GM12878 (cell line): ENCODE results near the gene SPTLC2. TPM values are rescaled to one million over a fixed set of nuclear protein-coding genes. Genes with fewer than 3 reads are reported as not detected.

Experiments used
- ATAC-seq: fragments of 200-7000 bp; cut with Tn5 transposase; 3 replicates; pipeline ENCODE4 v1.9.1; 2020; ENCODE audit warnings: mild to moderate bottlenecking, moderate library complexity
- BruUV-seq: library from RNA; stranded (reverse); fragments of 400-500 nt; replicated peaks from 2 replicates; lab custom pipeline; 2021; lab: Mats Ljungman, UMichigan
- CTCF ChIA-PET: fragments of 300-600 bp; sonication (Branson Sonifier 250); formaldehyde crosslinking; extraction: SDS; loops from one replicate; lab custom pipeline; 2021; ENCODE audit warnings: inconsistent platforms; lab: Yijun Ruan, JAX
- POLR2A ChIA-PET: fragments of 350-600 bp; formaldehyde crosslinking; extraction: SDS; loops from one replicate; lab custom pipeline; 2021; ENCODE audit warnings: inconsistent platforms; lab: Charles Lee
- RAD21 ChIA-PET: fragments of 300-600 bp; sonication (Branson Sonifier 250); formaldehyde crosslinking; loops from one replicate; lab custom pipeline; 2023; ENCODE audit warnings: antibody characterized with exemption; ENCODE audit not compliant: unreplicated experiment; lab: Charles Lee
- SMC1A ChIA-PET: fragments of 300-600 bp; sonication (Branson Sonifier 250); formaldehyde crosslinking; loops from one replicate; lab custom pipeline; 2023; ENCODE audit not compliant: unreplicated experiment, uncharacterized antibody; lab: Charles Lee
- DNase-seq: peaks from one replicate; pipeline ENCODE4 v3.0.0-alpha.2; 2011; ENCODE audit warnings: low read depth, low spot score
- FAIRE-seq: peaks from 3 replicates; lab custom pipeline; 2011; peaks lifted over from hg19 to GRCh38; lab: Jason Lieb, UNC
- H2AFZ ChIP-seq: 2 replicates; pipeline ENCODE4 v1.6.0; 2011; ENCODE audit warnings: low read depth, low read length, control low read depth; ENCODE audit not compliant: control insufficient read depth
- H3K27ac ChIP-seq: 2 replicates; pipeline ENCODE4 v1.5.1; 2011; ENCODE audit warnings: control low read depth; ENCODE audit not compliant: control insufficient read depth, insufficient read depth
- H3K27me3 ChIP-seq, 2 experiments: replicated peaks in 1 of 2; 2 replicates each; pipeline versions ENCODE4 v1.6.0 to v1.6.1; 2011; ENCODE audit warnings: low read length in 1 of 2; ENCODE audit not compliant: control insufficient read depth in 2 of 2, insufficient read depth in 2 of 2
- H3K36me3 ChIP-seq, 2 experiments: 2 replicates each; pipeline ENCODE4 v1.5.1; 2011; ENCODE audit warnings: low read length in 1 of 2; ENCODE audit not compliant: control insufficient read depth in 2 of 2, insufficient read depth in 2 of 2
- H3K4me1 ChIP-seq: 2 replicates; pipeline ENCODE4 v1.6.1; 2011; ENCODE audit warnings: mild to moderate bottlenecking, low read length, moderate library complexity, mixed read lengths; ENCODE audit not compliant: control insufficient read depth, insufficient read depth
- H3K4me2 ChIP-seq: 2 replicates; pipeline ENCODE4 v1.6.0; 2011; ENCODE audit warnings: control low read depth; ENCODE audit not compliant: control insufficient read depth, insufficient read depth
- H3K4me3 ChIP-seq: fragments of 200-600 bp; sonication (generic); 2 replicates; pipeline ENCODE4 v1.5.1; 2016
- H3K79me2 ChIP-seq: 2 replicates; pipeline ENCODE4 v1.6.0; 2011; ENCODE audit warnings: low read length; ENCODE audit not compliant: control insufficient read depth, insufficient read depth
- H3K9ac ChIP-seq: 2 replicates; pipeline ENCODE4 v1.8.0; 2011; ENCODE audit warnings: low read length, control low read depth, mixed read lengths; ENCODE audit not compliant: control insufficient read depth, insufficient read depth
- H3K9me3 ChIP-seq: replicated peaks from 3 replicates; pipeline ENCODE4 v1.5.1; 2011; ENCODE audit warnings: mild to moderate bottlenecking, low read length; ENCODE audit not compliant: control insufficient read depth, insufficient read depth
- H4K20me1 ChIP-seq: 2 replicates; pipeline ENCODE4 v1.6.0; 2011; ENCODE audit not compliant: control insufficient read depth, insufficient read depth
- CBX3 ChIP-seq: fragments of 200-600 bp; sonication (generic); IDR thresholded peaks from 2 replicates; pipeline ENCODE4 v1.6.1; 2016; ENCODE audit warnings: low read depth, borderline replicate concordance
- ESRRA ChIP-seq: IDR thresholded peaks from 2 replicates; pipeline ENCODE4 v1.6.1; 2012; ENCODE audit warnings: mild to moderate bottlenecking, low read length, improper control_type of control experiment
- JUND ChIP-seq: IDR thresholded peaks from 2 replicates; pipeline ENCODE4 v1.6.1; 2012; ENCODE audit warnings: low read depth, mild to moderate bottlenecking, low read length, improper control_type of control experiment, moderate library complexity
- RAD51 ChIP-seq: fragments of 450-650 bp; IDR thresholded peaks from 2 replicates; pipeline ENCODE4 v1.6.1; 2016; ENCODE audit warnings: moderate library complexity, mild to moderate bottlenecking, inconsistent platforms
- SMC3 ChIP-seq: IDR thresholded peaks from 2 replicates; pipeline ENCODE4 v1.6.1; 2011; ENCODE audit warnings: low read length, improper control_type of control experiment, borderline replicate concordance
- WGBS: methylation state at CpG from one replicate; pipeline ENCODE4 v1.1.6; 2016; ENCODE audit warnings: low lambda C conversion rate; ENCODE audit not compliant: insufficient replicate concordance, insufficient coverage; ENCODE audit errors: missing lambda C conversion rate; 5-methylcytosine and 5-hydroxymethylcytosine counted together
- in situ Hi-C: fragments of 300-500 bp; cut with MboI; formaldehyde crosslinking; loops from 9 replicates; pipeline ENCODE4 v1.14.3; 2018; ENCODE audit warnings: mixed read lengths
- intact Hi-C: fragments of 100-400 bp; cut with micrococcal nuclease; formaldehyde crosslinking; loops from one replicate; pipeline ENCODE4 v1.14.2; 2022; ENCODE audit not compliant: unreplicated experiment
- polyA plus RNA-seq, 11 experiments: library from polyadenylated mRNA; depleted of rRNA in 4 of 11; unstranded in 6 of 11; stranded (reverse) in 5 of 11; fragments of >200 nt; fragmentation: Nextera tagmentation in 4 of 11; fragmentation: Illumina TruSeq in 1 of 11; extraction: Ambion mirVana in 4 of 11; extraction: Trizol in 1 of 11; gene quantifications; 1 replicate in 1 of 11; 2 replicates in 10 of 11; pipeline versions ENCODE4 v1.2.1 to v1.2.3, GENCODE V29; 2011 to 2016; ENCODE audit warnings: inconsistent platforms in 2 of 11, missing spikeins in 2 of 11, low read depth in 1 of 11
- total RNA-seq, 4 experiments: library from RNA; depleted of rRNA in 3 of 4; stranded (reverse); fragments of >200 nt in 3 of 4; fragmentation: Illumina TruSeq in 1 of 4; extraction: Trizol in 1 of 4; gene quantifications; 2 replicates each; pipeline versions ENCODE4 v1.2.1 to v1.2.3, GENCODE V29; 2013 to 2021
- TF ChIP-seq, protein P1 (sequence below): fragments of 150-350 bp; IDR thresholded peaks from 2 replicates; pipeline ENCODE4 v1.6.1; 2014; ENCODE audit warnings: mild to moderate bottlenecking, low read depth, low read length
- TF ChIP-seq, protein P2 (sequence below): fragments of 450-650 bp; IDR thresholded peaks from 2 replicates; pipeline ENCODE4 v1.6.1; 2017; ENCODE audit warnings: mild to moderate bottlenecking, moderate library complexity
- TF ChIP-seq, protein P3 (sequence below): fragments of 450-650 bp; conservative IDR thresholded peaks from 2 replicates; pipeline ENCODE4 v1.6.1; 2017; ENCODE audit warnings: mild to moderate bottlenecking, moderate library complexity
- TF ChIP-seq, protein P4 (sequence below): fragments of 450-650 bp; IDR thresholded peaks from 2 replicates; pipeline ENCODE4 v1.6.1; 2016; ENCODE audit warnings: mild to moderate bottlenecking
- TF ChIP-seq, protein P5 (sequence below): fragments of 450-650 bp; IDR thresholded peaks from 2 replicates; pipeline ENCODE4 v1.6.1; 2016; ENCODE audit warnings: mild to moderate bottlenecking

The SPTLC2 gene
- total and polyA plus RNA-seq, 10 of the 15 experiments (the other 5 are each of a cell fraction or from before 2014, with no cell fraction given), result 6.9 to 35.1 (median 19.7) TPM

DNA sequence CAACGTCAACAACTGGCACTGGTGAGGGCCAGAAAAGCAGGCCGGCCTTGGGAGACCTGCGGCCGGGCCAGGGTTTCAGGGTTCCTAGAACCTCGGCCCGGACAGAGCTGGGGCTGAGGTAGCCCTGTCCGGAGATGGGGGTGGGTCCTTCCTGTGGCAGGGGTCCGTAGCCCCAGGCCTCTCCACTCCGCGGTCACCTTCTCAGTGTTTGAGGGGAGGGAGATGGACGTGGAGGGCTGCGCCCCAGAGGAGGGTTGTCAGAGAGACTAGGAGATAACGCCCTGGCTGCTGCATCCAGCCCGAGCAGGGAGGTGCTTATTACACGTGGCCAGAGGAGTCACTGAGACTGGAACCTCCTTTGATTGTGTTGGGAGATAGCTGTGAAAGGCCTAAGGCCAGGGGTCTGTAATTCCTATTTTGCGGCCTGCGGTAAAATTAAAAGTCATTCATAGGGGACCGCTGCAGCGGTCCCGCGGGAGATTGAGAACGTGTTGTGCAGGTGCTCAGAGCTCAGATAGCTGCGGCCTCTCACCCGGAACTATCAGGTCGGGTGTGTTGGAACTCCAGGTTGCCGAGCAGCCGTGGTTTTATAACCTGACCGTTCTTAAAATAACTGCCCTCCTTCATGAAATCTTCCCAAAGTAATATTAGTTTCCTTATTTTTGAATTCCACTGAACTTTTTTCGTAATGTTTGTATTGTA lies 158.0 kb downstream of the SPTLC2 start:
- ChIA-PET CTCF (interaction anchor here (0.5 to 4.6 kb wide), 43 partner anchors 7 to 440 kb away, joined by 3 to 140 read pairs (median 6); partner anchors contain the start of genes ALKBH1, SAMD15, SLIRP and SNW1), RAD21 (interaction anchor here (1.0 to 3.2 kb wide), 18 partner anchors 14 to 303 kb away, joined by 3 to 44 read pairs (median 8); partner anchors contain the start of genes GSTZ1, POMT2, SAMD15 and TMED8), POLR2A (interaction anchor here (0.6 to 1.6 kb wide), 9 partner anchors 9 to 150 kb away, joined by 3 to 7 read pairs (median 3); partner anchors contain the start of genes SAMD15 and TMED8), SMC1A (interaction anchor here (1.0 to 2.7 kb wide), 22 partner anchors 10 to 294 kb away, joined by 3 to 91 read pairs (median 5); partner anchors contain the start of genes ALKBH1, GSTZ1, POMT2 and SLIRP)
- H3K79me2 ChIP-seq, result peaks cover 53% of the 10 kb centered on the region
- H3K4me3 ChIP-seq, result peak overlapping the region; percentile 82
- peak overlapping the region; percentile 97 for H3K27ac ChIP-seq
- no peaks in the 10 kb centered on the region for H3K27me3 ChIP-seq
- ATAC-seq, result peak; percentile 44
- DNase-seq, result no peak
- peak overlapping the region; percentile 88 for H3K9ac ChIP-seq
- H3K4me1 ChIP-seq, result peaks cover 13% of the 10 kb centered on the region
- peak overlapping the region; percentile 99 for H2AFZ ChIP-seq
- peak overlapping the region; percentile 73 for H3K4me2 ChIP-seq
- BruUV-seq, result no TSS peak
- peaks cover 4% of the 10 kb centered on the region; the same call in 1 of the 2 replicates for H4K20me1 ChIP-seq
- in situ Hi-C loops, result no loop called here
- FAIRE-seq, result no peak
- H3K36me3 ChIP-seq, result peaks cover 10 to 18% of the 10 kb centered on the region in 2 experiments
- no peaks in the 10 kb centered on the region for H3K9me3 ChIP-seq
- intact Hi-C loops, result loop anchor here (2.0 to 5.0 kb wide), 3 partner anchors 82 to 306 kb away; partner anchors contain the start of genes ALKBH1, SAMD15, SLIRP and TMED8
- 1% methylated on average over 29 of the region's 29 CpGs for WGBS
- TF ChIP-seq, protein P1, sequence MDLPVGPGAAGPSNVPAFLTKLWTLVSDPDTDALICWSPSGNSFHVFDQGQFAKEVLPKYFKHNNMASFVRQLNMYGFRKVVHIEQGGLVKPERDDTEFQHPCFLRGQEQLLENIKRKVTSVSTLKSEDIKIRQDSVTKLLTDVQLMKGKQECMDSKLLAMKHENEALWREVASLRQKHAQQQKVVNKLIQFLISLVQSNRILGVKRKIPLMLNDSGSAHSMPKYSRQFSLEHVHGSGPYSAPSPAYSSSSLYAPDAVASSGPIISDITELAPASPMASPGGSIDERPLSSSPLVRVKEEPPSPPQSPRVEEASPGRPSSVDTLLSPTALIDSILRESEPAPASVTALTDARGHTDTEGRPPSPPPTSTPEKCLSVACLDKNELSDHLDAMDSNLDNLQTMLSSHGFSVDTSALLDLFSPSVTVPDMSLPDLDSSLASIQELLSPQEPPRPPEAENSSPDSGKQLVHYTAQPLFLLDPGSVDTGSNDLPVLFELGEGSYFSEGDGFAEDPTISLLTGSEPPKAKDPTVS, result no peak
- TF ChIP-seq SMC3 (no peak; the same call in 1 of the 2 replicates), ESRRA (no peak), RAD51 (no peak), CBX3 (no peak), JUND (no peak)
- TF ChIP-seq, protein P2, sequence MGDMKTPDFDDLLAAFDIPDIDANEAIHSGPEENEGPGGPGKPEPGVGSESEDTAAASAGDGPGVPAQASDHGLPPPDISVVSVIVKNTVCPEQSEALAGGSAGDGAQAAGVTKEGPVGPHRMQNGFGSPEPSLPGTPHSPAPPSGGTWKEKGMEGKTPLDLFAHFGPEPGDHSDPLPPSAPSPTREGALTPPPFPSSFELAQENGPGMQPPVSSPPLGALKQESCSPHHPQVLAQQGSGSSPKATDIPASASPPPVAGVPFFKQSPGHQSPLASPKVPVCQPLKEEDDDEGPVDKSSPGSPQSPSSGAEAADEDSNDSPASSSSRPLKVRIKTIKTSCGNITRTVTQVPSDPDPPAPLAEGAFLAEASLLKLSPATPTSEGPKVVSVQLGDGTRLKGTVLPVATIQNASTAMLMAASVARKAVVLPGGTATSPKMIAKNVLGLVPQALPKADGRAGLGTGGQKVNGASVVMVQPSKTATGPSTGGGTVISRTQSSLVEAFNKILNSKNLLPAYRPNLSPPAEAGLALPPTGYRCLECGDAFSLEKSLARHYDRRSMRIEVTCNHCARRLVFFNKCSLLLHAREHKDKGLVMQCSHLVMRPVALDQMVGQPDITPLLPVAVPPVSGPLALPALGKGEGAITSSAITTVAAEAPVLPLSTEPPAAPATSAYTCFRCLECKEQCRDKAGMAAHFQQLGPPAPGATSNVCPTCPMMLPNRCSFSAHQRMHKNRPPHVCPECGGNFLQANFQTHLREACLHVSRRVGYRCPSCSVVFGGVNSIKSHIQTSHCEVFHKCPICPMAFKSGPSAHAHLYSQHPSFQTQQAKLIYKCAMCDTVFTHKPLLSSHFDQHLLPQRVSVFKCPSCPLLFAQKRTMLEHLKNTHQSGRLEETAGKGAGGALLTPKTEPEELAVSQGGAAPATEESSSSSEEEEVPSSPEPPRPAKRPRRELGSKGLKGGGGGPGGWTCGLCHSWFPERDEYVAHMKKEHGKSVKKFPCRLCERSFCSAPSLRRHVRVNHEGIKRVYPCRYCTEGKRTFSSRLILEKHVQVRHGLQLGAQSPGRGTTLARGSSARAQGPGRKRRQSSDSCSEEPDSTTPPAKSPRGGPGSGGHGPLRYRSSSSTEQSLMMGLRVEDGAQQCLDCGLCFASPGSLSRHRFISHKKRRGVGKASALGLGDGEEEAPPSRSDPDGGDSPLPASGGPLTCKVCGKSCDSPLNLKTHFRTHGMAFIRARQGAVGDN, result no peak
- TF ChIP-seq, protein P3, sequence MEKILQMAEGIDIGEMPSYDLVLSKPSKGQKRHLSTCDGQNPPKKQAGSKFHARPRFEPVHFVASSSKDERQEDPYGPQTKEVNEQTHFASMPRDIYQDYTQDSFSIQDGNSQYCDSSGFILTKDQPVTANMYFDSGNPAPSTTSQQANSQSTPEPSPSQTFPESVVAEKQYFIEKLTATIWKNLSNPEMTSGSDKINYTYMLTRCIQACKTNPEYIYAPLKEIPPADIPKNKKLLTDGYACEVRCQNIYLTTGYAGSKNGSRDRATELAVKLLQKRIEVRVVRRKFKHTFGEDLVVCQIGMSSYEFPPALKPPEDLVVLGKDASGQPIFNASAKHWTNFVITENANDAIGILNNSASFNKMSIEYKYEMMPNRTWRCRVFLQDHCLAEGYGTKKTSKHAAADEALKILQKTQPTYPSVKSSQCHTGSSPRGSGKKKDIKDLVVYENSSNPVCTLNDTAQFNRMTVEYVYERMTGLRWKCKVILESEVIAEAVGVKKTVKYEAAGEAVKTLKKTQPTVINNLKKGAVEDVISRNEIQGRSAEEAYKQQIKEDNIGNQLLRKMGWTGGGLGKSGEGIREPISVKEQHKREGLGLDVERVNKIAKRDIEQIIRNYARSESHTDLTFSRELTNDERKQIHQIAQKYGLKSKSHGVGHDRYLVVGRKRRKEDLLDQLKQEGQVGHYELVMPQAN, result peak; percentile 48
- TF ChIP-seq, protein P4, sequence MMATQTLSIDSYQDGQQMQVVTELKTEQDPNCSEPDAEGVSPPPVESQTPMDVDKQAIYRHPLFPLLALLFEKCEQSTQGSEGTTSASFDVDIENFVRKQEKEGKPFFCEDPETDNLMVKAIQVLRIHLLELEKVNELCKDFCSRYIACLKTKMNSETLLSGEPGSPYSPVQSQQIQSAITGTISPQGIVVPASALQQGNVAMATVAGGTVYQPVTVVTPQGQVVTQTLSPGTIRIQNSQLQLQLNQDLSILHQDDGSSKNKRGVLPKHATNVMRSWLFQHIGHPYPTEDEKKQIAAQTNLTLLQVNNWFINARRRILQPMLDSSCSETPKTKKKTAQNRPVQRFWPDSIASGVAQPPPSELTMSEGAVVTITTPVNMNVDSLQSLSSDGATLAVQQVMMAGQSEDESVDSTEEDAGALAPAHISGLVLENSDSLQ, result no peak
- TF ChIP-seq, protein P5, sequence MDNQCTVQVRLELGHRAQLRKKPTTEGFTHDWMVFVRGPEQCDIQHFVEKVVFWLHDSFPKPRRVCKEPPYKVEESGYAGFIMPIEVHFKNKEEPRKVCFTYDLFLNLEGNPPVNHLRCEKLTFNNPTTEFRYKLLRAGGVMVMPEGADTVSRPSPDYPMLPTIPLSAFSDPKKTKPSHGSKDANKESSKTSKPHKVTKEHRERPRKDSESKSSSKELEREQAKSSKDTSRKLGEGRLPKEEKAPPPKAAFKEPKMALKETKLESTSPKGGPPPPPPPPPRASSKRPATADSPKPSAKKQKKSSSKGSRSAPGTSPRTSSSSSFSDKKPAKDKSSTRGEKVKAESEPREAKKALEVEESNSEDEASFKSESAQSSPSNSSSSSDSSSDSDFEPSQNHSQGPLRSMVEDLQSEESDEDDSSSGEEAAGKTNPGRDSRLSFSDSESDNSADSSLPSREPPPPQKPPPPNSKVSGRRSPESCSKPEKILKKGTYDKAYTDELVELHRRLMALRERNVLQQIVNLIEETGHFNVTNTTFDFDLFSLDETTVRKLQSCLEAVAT, result no peak
